Glutamatergic neuron (in vitro differentiated cells): ENCODE data around the gene GSG1L. TPM values are rescaled to one million over a fixed set of nuclear protein-coding genes. Genes with fewer than 3 reads are reported as not detected.

ENCODE experiments used
- DNase-seq: peaks from one replicate; pipeline ENCODE4 v3.0.0; 2022
- H3K27ac Mint-ChIP-seq: one replicate; pipeline ENCODE4 v1.8.0; 2020; ENCODE audit warnings: mild to moderate bottlenecking, mixed read lengths, inconsistent platforms; ENCODE audit not compliant: unreplicated experiment
- H3K27me3 Mint-ChIP-seq: one replicate; pipeline ENCODE4 v1.8.0; 2020; ENCODE audit warnings: mild to moderate bottlenecking, moderate library complexity, mixed read lengths, inconsistent platforms; ENCODE audit not compliant: unreplicated experiment
- H3K36me3 Mint-ChIP-seq: one replicate; pipeline ENCODE4 v1.8.0; 2020; ENCODE audit warnings: mild to moderate bottlenecking, mixed read lengths, inconsistent platforms; ENCODE audit not compliant: unreplicated experiment
- H3K4me1 Mint-ChIP-seq: one replicate; pipeline ENCODE4 v1.8.0; 2020; ENCODE audit warnings: mild to moderate bottlenecking, low read depth, mixed read lengths, inconsistent platforms; ENCODE audit not compliant: unreplicated experiment
- H3K4me3 Mint-ChIP-seq: one replicate; pipeline ENCODE4 v1.8.0; 2020; ENCODE audit warnings: mild to moderate bottlenecking, mixed read lengths, inconsistent platforms; ENCODE audit not compliant: unreplicated experiment
- H3K9me3 Mint-ChIP-seq: one replicate; pipeline ENCODE4 v1.8.0; 2020; ENCODE audit warnings: mild to moderate bottlenecking, moderate library complexity, mixed read lengths, inconsistent platforms; ENCODE audit not compliant: unreplicated experiment
- total RNA-seq: library from RNA; stranded (reverse); fragmentation: NEBNext Ultra II Directional; extraction: Animal tissue kit (Norgen Biotek cat#: 25700); gene quantifications from one replicate; pipeline ENCODE4 v1.2.1, GENCODE V29; 2021; ENCODE audit not compliant: unreplicated experiment
- TF ChIP-seq, protein P1 (sequence below): fragments of 200-600 bp; sonication (generic); IDR thresholded peaks from one replicate; pipeline ENCODE4 v1.5.0; 2021; ENCODE audit not compliant: partially characterized antibody, unreplicated experiment

The GSG1L gene
- total RNA-seq, 1 donor from 2014 or later, result 0.91 TPM

DNA sequence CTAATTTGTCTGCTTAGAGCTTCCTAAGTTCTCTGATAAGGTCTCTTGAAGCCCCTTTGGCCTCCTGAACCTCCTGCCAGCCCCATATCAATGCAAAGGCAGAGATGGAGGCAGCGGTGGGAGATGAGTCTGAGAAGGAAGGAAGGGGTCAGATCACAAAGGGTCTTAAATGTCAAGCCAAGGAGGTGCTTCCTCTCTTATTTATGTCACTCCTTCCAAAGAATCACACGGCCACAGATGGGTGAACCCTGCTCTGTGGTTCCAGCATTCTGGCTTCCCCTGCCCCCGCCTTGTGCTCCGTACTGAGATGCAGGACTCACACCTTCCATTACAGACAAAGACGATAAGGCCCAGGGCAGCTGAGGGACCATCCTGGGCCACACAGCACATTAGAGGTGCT, 96.3 kb downstream of the GSG1L start:
- H3K4me3 Mint-ChIP-seq, result no peak overlapping the region
- H3K27me3 Mint-ChIP-seq, result peaks cover 10% of the 10 kb centered on the region
- peaks cover 11% of the 10 kb centered on the region for H3K36me3 Mint-ChIP-seq
- no peak overlapping the region for H3K27ac Mint-ChIP-seq
- no peak for DNase-seq
- TF ChIP-seq, protein P1, sequence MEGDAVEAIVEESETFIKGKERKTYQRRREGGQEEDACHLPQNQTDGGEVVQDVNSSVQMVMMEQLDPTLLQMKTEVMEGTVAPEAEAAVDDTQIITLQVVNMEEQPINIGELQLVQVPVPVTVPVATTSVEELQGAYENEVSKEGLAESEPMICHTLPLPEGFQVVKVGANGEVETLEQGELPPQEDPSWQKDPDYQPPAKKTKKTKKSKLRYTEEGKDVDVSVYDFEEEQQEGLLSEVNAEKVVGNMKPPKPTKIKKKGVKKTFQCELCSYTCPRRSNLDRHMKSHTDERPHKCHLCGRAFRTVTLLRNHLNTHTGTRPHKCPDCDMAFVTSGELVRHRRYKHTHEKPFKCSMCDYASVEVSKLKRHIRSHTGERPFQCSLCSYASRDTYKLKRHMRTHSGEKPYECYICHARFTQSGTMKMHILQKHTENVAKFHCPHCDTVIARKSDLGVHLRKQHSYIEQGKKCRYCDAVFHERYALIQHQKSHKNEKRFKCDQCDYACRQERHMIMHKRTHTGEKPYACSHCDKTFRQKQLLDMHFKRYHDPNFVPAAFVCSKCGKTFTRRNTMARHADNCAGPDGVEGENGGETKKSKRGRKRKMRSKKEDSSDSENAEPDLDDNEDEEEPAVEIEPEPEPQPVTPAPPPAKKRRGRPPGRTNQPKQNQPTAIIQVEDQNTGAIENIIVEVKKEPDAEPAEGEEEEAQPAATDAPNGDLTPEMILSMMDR, result no peak
- H3K9me3 Mint-ChIP-seq, result peaks cover 2% of the 10 kb centered on the region
- H3K4me1 Mint-ChIP-seq, result no peaks in the 10 kb centered on the region

DNA sequence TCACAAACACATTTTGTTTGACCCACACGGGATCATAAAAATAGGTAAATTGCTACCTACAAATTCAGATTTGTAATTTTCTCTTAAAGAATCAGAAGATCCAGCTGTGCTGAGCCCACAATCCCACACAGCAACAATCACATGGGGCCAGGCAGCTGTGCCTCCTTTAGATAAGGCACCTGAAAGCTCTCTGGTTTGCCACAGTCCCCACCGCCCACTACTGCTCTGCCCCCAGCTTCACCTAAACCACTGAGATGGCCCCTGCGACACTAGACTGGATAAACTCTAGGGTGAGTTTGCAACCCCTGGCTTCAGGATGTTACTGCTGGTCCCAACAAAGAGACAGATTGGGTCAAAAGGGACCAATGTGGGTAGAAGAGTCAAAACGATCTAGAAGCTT, 96.8 kb downstream of the GSG1L start:
- Mint-ChIP-seq H3K36me3 (peaks cover 11% of the 10 kb centered on the region), H3K27me3 (peaks cover 10% of the 10 kb centered on the region), H3K4me1 (no peaks in the 10 kb centered on the region), H3K27ac (no peak overlapping the region), H3K4me3 (no peak overlapping the region), H3K9me3 (peaks cover 2% of the 10 kb centered on the region)
- no peak for DNase-seq
- TF ChIP-seq, protein P1, result no peak

DNA sequence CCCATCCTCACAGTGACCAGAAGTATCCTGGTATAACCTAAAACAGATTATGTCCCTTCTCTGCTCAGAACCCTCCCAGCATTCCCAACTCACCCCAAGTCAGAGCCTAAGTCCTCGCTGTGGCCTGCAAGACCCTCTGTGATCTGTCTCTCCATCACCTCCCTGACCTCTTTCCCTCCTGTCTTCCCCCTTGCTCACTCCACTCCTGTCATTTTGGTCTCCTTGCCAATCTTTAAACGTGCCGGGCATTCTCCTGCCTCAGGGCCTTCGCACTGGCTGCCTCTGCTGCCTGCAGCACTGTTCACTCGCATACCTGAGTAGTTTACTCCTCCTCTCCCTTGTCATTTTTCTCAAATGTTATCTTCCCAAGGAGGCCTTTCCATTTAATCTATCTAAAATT, 97.7 kb downstream of the GSG1L start:
- no peaks in the 10 kb centered on the region for H3K4me1 Mint-ChIP-seq
- peaks cover 2% of the 10 kb centered on the region for H3K9me3 Mint-ChIP-seq
- peaks cover 8% of the 10 kb centered on the region for H3K36me3 Mint-ChIP-seq
- no peak overlapping the region for H3K4me3 Mint-ChIP-seq
- no peak overlapping the region for H3K27ac Mint-ChIP-seq
- TF ChIP-seq, protein P1, result no peak
- DNase-seq, result no peak
- H3K27me3 Mint-ChIP-seq, result peaks cover 10% of the 10 kb centered on the region

DNA sequence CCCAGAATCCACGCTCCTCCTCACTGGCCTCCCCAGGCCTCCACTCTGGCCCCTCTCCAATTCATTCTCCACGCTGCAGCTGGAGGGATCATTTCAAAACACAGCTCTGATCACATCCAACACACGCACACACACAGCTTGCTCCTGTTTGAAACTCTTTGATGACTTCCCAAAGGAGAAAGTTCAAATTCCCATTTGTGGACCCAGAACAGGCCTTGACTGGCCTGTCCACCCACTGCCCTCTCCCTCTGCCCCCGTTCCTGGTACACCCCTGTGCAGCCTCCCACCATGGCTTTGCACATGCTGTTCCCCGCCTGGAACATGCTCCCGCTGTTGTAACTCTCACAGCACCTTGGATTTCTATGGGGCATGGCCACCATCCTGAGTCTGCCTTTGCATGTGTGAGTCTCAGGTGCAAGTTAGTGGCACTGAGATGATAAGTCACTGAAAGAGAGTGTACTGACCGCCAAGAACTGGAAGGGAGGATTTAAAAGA, 100.0 kb downstream of the GSG1L start:
- no peak overlapping the region for H3K4me3 Mint-ChIP-seq
- DNase-seq, result no peak
- H3K4me1 Mint-ChIP-seq, result no peaks in the 10 kb centered on the region
- peaks cover 2% of the 10 kb centered on the region for H3K9me3 Mint-ChIP-seq
- peaks cover 6% of the 10 kb centered on the region for H3K36me3 Mint-ChIP-seq
- TF ChIP-seq, protein P1, result no peak
- no peak overlapping the region for H3K27ac Mint-ChIP-seq
- H3K27me3 Mint-ChIP-seq, result peaks cover 10% of the 10 kb centered on the region

DNA sequence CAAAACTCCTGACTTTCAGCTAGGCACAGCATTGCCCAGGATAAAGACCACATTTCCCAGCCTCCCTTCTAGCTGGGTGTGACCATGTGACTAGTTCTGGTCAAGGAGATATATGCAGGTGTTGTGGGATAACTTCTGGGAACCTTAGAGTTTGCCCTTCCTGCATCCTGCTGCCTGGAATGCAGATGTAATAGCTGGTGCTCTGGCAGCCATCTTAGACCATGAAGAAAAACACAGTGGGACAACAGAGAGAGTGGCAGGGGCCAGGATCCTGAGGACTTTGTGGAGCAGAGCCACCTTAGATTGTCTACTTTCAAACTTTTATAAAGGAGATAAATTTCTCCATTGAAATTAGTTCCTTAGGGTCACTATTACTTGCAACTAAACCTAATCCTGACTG, 101.3 kb downstream of the GSG1L start:
- no peak for DNase-seq
- Mint-ChIP-seq H3K4me1 (no peaks in the 10 kb centered on the region), H3K27ac (no peak overlapping the region), H3K27me3 (peaks cover 10% of the 10 kb centered on the region), H3K9me3 (peaks cover 2% of the 10 kb centered on the region), H3K4me3 (no peak overlapping the region), H3K36me3 (peaks cover 12% of the 10 kb centered on the region)
- TF ChIP-seq, protein P1, result no peak
